T-helper 1 cell treated with Interleukin-12 subunit alpha and Interleukin-12 subunit beta and Interleukin-4 antibody, amounts not matched to agents 30 μg/mL and 1 μg/mL, for 36 hours (primary cell): ENCODE results near the gene AIPL1.
"Not testable (repeated sequence)": the region's sequence is repeated elsewhere in the genome, so short reads cannot be mapped to it uniquely, and the experiment has no call there.

ENCODE experiments used
- H3K27ac Mint-ChIP-seq: one replicate; pipeline ENCODE4 v1.8.0; 2021; ENCODE audit warnings: mild to moderate bottlenecking, mixed read lengths
- H3K27me3 Mint-ChIP-seq: one replicate; pipeline ENCODE4 v1.8.0; 2021; ENCODE audit warnings: low read depth, mixed read lengths
- H3K36me3 Mint-ChIP-seq: one replicate; pipeline ENCODE4 v1.8.0; 2021; ENCODE audit warnings: low read depth, mixed read lengths
- H3K4me1 Mint-ChIP-seq: one replicate; pipeline ENCODE4 v1.8.0; 2021; ENCODE audit warnings: low read depth, mixed read lengths
- H3K4me3 Mint-ChIP-seq: one replicate; pipeline ENCODE4 v1.8.0; 2021; ENCODE audit warnings: mild to moderate bottlenecking, moderate library complexity, mixed read lengths
- H3K9me3 Mint-ChIP-seq: one replicate; pipeline ENCODE4 v1.8.0; 2021; ENCODE audit warnings: mixed read lengths

The AIPL1 gene, protein sequence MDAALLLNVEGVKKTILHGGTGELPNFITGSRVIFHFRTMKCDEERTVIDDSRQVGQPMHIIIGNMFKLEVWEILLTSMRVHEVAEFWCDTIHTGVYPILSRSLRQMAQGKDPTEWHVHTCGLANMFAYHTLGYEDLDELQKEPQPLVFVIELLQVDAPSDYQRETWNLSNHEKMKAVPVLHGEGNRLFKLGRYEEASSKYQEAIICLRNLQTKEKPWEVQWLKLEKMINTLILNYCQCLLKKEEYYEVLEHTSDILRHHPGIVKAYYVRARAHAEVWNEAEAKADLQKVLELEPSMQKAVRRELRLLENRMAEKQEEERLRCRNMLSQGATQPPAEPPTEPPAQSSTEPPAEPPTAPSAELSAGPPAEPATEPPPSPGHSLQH

DNA sequence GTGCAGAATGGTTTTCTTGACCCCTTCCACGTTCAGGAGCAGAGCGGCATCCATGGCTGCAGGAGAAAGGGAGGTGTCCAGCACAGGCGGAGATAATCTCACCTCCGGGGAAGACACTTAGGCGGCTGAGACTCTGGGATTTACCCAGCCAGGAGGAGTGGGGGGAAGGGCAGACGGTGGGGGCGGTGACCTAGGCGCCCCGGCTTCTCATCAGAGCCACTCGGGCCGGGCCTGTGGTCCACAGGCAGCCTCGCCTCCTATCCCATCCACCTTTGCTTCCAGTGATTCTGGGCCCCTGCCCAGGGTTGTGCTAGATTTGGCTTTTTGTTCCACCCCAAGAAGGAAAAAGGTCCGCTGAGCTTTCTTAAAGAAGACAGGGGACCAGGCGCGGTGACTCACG lies at the start of gene AIPL1:
Gene AIPL1, minus strand, starts transcription at position 71 of the 400 bp plus-strand sequence. Its CDS starts 17 bp downstream, at position 54.
- Mint-ChIP-seq H3K27me3 (peaks cover 76% of the 10 kb centered on the region), H3K9me3 (peaks cover 16% of the 10 kb centered on the region), H3K4me1 (peaks cover 1% of the 10 kb centered on the region), H3K4me3 (no peak within 1 kb of the TSS), H3K27ac (no peak within 1 kb of the TSS), H3K36me3 (peaks cover 3% of the 10 kb centered on the region)

DNA sequence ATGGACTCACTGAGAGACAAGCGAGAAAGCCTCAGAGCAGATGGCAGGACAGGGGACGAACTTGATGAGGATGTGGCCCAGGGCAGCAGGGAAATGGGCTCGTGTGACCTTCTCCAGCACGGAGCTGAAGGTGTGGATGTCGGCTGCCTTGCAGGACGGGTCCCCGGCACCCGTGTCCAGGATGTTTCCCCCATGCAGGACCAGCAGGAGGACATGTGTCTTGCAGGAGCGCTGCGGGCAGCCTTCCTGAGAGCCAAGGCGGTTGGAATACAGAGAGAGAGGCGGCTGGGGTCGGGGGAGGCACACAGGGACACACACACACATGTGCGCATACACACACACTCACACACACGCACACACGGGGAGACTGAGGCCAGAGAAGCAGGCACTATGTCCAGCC lies 48.6 kb upstream of the AIPL1 start:
- Mint-ChIP-seq H3K36me3 (no peaks in the 10 kb centered on the region), H3K4me3 (no peak overlapping the region), H3K9me3 (no peaks in the 10 kb centered on the region), H3K27ac (no peak overlapping the region), H3K4me1 (no peaks in the 10 kb centered on the region), H3K27me3 (peaks cover 3% of the 10 kb centered on the region)

DNA sequence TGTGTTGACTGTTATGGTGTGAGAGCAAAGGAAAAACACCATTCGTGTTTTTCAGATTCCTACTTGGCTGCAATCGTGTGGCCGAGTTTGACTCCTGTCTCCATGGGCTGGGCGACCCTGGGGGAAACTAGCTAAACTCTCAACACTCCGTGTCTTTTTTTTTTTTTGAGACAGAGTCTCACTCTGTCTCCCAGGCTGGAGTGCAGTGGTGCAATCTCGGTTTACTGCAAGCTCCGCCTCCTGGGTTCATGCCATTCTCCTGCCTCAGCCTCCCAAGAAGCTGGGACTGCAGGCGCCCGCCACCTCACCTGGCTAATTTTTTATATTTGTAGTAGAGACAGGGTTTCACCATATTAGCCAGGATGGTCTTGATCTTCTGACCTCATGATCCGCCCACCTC lies 47.9 kb upstream of the AIPL1 start:
- H3K4me1 Mint-ChIP-seq, H3K4me3 Mint-ChIP-seq, H3K9me3 Mint-ChIP-seq, H3K36me3 Mint-ChIP-seq, H3K27me3 Mint-ChIP-seq, H3K27ac Mint-ChIP-seq: not testable (repeated sequence)

DNA sequence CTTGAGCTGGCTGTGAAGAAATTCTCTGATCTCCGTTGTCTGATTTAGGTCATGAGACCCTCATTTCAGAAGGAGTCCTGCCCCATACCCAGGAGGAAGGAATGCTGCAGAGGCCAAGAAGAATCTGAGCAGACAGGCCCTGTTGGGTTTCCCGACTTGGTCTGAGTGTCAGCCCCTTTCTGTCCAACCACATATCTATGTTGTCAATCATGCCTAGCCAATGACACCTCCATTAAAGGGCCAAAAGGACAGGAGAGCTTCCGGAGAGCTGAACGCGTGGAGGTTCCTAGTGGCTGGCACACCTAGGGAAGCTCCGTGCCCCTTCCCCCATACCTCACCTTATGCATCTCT lies 47.2 kb upstream of the AIPL1 start:
- Mint-ChIP-seq H3K27ac (no peak overlapping the region), H3K4me1 (no peaks in the 10 kb centered on the region), H3K36me3 (no peaks in the 10 kb centered on the region), H3K27me3 (peaks cover 3% of the 10 kb centered on the region), H3K9me3 (no peaks in the 10 kb centered on the region), H3K4me3 (no peak overlapping the region)

DNA sequence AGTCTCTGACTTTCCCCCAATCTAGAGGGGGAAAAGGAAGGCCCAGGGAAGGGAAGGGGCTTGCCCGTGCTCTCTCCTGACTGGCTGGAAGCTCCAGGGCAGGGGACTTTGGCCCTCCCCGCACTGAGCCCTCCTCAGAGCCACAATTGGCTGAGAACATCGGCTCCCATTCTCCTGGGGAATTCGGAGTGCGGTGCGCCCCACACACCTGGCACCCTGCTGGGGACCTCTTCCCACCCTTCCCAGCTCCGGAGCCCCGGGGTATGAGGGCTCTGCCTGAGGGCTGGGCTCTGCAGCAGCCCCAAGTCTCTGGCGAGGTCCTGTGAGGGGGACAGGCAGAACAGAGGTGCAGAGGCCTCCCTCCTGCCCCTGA lies 45.4 kb upstream of the AIPL1 start:
- Mint-ChIP-seq H3K4me1 (no peaks in the 10 kb centered on the region), H3K27me3 (no peaks in the 10 kb centered on the region), H3K36me3 (no peaks in the 10 kb centered on the region), H3K27ac (no peak overlapping the region), H3K9me3 (no peaks in the 10 kb centered on the region), H3K4me3 (no peak overlapping the region)

DNA sequence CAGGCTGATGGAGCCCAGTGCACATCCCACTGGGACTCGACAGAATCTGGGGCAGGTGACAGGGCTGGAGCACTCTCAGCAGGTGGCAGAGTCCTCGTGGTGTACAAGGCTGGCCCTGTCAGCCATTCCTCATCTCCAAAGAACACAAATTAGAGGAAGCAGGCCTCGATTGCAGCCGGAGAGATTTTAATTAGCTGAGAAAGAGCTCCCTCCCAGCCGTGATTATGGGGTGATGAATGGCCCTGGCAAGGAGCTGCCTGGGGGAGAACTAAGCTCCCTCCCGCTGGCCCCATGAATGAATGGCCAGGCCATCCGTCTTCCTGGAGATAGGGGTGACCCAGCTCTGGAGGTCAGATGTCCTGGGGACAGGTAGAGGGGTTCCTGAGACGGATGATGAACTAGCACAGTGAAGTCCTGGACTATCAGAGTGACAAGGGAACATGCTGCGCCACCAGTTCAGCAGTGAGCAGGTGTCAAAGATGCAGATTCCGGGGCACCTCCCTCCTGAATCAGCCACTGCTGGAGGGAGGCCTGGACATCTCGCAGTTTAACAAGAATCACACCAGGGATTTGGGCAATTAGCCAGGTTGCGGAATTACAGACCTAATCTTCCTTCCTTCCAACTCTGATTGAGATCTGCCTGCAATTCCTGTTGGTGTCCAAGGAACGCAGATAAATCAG lies 44.8 kb upstream of the AIPL1 start:
- Mint-ChIP-seq H3K27ac (no peak overlapping the region), H3K4me3 (no peak overlapping the region), H3K4me1 (no peaks in the 10 kb centered on the region), H3K36me3 (no peaks in the 10 kb centered on the region), H3K9me3 (no peaks in the 10 kb centered on the region), H3K27me3 (no peaks in the 10 kb centered on the region)

DNA sequence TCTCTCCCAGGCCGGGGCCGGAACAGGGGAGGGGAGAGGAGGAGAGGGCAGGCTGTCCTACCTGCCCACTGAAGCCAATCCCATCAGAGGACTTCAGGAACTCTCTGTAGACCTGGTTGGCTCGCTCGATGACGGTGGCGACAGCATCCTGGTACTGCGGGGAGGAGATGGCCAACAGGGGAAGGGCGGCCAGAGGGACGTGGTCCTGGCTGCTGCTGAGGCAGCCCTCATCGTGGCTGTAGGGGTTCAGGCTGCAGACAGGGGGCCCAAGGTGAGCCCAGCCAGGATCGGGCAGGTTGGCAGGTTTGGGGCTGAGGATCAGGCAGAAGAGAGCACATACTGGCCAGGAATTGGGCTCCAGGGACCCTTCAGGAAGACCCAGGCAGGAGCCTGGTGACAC lies 43.6 kb upstream of the AIPL1 start:
- no peak overlapping the region for H3K27ac Mint-ChIP-seq
- no peak overlapping the region for H3K4me3 Mint-ChIP-seq
- no peaks in the 10 kb centered on the region for H3K27me3 Mint-ChIP-seq
- H3K9me3 Mint-ChIP-seq: no peaks in the 10 kb centered on the region
- no peaks in the 10 kb centered on the region for H3K36me3 Mint-ChIP-seq
- no peaks in the 10 kb centered on the region for H3K4me1 Mint-ChIP-seq

DNA sequence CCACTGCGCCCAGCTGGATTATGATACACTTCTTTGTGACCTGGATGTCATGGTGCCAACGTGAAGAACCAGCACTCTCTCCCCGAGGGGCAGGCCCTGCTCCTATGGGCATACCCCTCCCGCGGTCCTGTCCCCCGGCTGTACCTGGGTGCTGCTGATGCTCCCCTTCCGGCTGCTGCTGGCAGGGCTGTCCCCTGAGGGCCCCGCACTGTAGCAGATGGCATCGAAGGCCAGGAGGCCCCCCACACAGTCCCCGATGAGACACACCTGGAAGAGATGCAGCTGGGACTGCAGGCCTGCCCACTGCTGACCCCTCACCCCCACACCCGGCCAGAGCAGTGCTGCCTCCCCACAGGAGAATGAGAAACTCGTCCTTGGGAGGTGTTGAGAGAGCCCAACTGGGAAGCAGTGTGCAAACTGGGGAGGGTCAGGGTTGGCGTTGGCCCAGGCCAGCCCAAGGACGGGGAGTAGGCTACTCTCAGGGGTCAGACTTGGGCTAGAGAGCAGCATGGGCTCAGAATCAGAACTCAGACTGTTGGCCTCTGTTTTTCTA lies 43.0 kb upstream of the AIPL1 start:
- no peaks in the 10 kb centered on the region for H3K9me3 Mint-ChIP-seq
- no peak overlapping the region for H3K4me3 Mint-ChIP-seq
- no peaks in the 10 kb centered on the region for H3K4me1 Mint-ChIP-seq
- no peak overlapping the region for H3K27ac Mint-ChIP-seq
- H3K27me3 Mint-ChIP-seq: no peaks in the 10 kb centered on the region
- H3K36me3 Mint-ChIP-seq: no peaks in the 10 kb centered on the region

DNA sequence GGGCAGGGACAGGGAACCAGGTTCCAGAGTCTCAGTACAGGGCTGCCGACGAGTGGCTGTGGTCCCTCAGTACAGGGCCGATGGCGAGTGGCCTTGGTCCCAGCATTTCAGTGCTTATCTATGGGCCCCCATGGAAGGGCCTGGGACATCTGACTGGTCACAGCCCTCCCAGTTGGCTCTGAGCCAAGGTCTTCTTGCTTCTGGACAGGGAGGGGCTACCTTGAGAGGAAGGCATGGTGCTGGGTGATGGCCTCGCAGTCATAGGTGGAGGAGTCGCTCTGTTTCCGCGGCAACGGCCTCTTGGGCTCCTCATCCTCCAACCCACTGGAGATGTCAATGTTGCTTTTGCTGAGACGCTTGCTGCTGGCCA lies 41.9 kb upstream of the AIPL1 start:
- no peaks in the 10 kb centered on the region for H3K9me3 Mint-ChIP-seq
- H3K27ac Mint-ChIP-seq: no peak overlapping the region
- no peaks in the 10 kb centered on the region for H3K36me3 Mint-ChIP-seq
- H3K27me3 Mint-ChIP-seq: no peaks in the 10 kb centered on the region
- no peak overlapping the region for H3K4me3 Mint-ChIP-seq
- H3K4me1 Mint-ChIP-seq: no peaks in the 10 kb centered on the region

DNA sequence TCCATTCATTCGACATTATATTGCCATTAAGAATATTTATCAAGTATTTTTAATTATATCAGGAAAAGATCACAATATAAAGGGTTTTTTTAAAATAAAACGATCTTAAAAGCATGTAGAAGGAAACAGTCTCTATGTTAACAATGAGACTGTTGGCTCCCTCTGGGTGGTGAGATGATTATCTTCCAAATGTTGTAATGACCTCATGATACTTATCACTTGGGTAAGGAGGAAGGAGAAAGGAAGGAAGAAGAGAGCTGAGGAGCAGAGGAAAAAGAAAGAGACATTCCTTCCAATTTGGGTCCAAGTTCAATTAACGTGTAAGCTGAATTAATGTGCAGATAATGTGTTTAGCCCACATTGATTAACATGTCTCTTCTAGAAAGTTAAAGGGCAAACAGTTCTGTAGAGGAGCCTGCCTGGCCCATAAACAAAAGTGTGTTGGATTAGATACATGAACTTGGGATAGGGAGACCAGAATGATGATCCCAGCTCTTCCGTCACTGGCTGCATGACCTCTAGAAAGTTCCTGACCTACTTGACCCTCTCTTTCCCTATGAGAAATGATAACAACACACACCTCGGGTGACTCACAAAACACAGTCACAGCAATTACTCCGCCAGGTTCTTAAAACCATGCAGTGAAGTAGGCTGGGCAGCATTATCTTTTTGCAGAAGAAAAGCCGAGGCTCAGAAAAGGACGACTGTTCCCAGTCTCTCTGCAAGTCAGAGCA lies 41.3 kb upstream of the AIPL1 start:
- H3K4me3 Mint-ChIP-seq: no peak overlapping the region
- no peak overlapping the region for H3K27ac Mint-ChIP-seq
- H3K9me3 Mint-ChIP-seq: no peaks in the 10 kb centered on the region
- H3K36me3 Mint-ChIP-seq: no peaks in the 10 kb centered on the region
- no peaks in the 10 kb centered on the region for H3K4me1 Mint-ChIP-seq
- H3K27me3 Mint-ChIP-seq: no peaks in the 10 kb centered on the region

DNA sequence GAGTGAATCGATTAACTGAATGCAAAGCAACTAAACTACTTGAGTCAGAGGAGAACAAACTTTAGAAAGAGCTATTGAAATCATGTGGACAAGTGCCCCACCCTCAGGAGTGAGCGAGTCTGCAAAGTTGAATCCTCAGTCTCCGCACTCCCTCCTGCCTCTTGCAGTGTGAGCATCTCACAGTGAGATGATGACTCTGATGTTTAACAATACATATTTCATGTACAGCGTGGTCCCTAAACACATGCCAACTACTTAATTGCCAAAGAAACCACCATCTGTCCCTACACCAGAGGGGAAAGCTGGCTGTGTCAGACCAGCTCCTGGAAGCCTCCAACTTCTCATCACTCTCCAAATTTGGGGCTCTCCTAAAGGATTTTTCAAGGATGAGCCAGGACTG lies 40.5 kb upstream of the AIPL1 start:
- Mint-ChIP-seq H3K27me3 (no peaks in the 10 kb centered on the region), H3K36me3 (no peaks in the 10 kb centered on the region), H3K9me3 (no peaks in the 10 kb centered on the region), H3K27ac (no peak overlapping the region), H3K4me3 (no peak overlapping the region), H3K4me1 (no peaks in the 10 kb centered on the region)

DNA sequence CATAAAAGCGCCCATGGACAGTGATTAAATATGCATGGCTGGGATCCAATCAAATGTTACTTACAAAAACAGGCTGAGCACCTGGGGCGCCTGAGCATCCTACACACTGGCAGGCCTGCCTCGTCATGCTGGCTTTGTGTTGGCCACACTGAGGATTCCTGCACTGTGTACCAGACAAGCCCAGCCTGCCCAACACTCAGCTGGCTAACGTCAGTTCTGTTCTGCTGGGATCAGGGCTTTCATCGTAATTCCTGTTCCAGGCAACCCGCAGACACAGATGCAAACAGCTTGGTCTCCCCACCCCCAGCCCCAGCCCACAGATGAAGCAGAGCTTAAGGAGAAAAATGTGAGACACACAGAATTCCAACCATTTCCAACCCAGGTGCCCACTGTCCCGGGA lies 40.0 kb upstream of the AIPL1 start:
- no peaks in the 10 kb centered on the region for H3K4me1 Mint-ChIP-seq
- no peaks in the 10 kb centered on the region for H3K36me3 Mint-ChIP-seq
- no peaks in the 10 kb centered on the region for H3K9me3 Mint-ChIP-seq
- H3K4me3 Mint-ChIP-seq: no peak overlapping the region
- H3K27me3 Mint-ChIP-seq: no peaks in the 10 kb centered on the region
- no peak overlapping the region for H3K27ac Mint-ChIP-seq

DNA sequence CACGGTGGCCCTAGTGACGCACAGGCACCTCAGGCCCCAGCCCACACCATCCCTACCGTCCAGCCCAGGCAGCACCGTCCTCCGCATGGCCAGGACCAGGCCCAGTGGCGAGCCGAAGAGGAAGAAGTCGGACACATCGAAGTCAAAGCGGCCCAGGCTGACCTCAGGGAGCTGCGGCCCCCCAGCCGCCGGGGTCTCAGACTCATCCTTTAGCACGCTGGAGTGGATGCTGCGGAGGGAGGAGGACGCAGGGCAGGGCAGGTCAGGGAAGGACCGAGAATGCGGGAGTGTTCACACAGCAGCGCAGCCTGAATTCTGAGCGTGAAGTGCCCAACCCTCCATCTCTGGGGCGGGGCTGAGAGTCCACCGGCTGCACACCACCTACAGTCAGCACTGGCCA lies 39.5 kb upstream of the AIPL1 start:
- H3K27me3 Mint-ChIP-seq: no peaks in the 10 kb centered on the region
- H3K4me1 Mint-ChIP-seq: no peaks in the 10 kb centered on the region
- no peak overlapping the region for H3K4me3 Mint-ChIP-seq
- H3K27ac Mint-ChIP-seq: no peak overlapping the region
- H3K9me3 Mint-ChIP-seq: no peaks in the 10 kb centered on the region
- no peaks in the 10 kb centered on the region for H3K36me3 Mint-ChIP-seq

DNA sequence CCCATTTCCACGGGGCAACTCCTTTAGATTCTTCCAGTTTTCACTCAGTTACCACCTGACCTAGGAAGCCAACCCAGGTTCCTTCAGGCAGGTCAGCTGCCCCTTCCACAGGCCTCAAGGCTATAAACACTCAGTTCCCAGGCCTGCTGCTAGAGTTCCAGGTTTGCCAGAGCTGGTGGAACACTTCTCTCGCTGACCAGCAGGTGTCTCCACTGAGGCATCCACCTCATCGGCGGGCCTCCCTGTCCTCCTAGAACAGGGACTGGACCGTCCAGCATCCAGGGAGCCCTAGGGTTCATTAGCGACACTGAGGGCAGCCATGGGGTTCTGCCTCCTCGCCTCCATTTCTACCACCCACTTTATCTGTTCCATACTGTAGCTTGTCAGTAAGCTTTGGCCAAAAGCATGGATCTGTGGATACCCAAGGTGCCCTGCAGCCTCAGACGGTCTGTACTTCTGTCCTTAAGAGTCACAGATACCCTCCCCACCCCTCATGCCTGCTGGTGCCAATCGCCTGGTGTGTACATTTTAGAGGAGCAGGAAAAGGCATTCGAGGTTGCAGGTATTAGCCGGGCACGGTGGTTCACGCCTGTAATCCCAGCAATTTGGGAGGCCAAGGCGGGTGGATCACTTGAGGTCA lies 38.3 kb upstream of the AIPL1 start:
- Mint-ChIP-seq H3K4me1 (no peaks in the 10 kb centered on the region), H3K36me3 (no peaks in the 10 kb centered on the region), H3K27ac (no peak overlapping the region), H3K9me3 (no peaks in the 10 kb centered on the region), H3K4me3 (no peak overlapping the region), H3K27me3 (peaks cover 6% of the 10 kb centered on the region)
